HEK293T (cell line): ENCODE measurements around the gene OR2L8.

Experiments used
- FOXA1 ChIP-seq: fragments of 450-650 bp; IDR thresholded peaks from 2 replicates; pipeline ENCODE4 v1.6.1; 2016; ENCODE audit warnings: mild to moderate bottlenecking
- FOXK2 ChIP-seq: fragments of 450-650 bp; IDR thresholded peaks from 2 replicates; pipeline ENCODE4 v1.6.1; 2016; ENCODE audit warnings: mild to moderate bottlenecking
- L3MBTL2 ChIP-seq: fragments of 450-650 bp; conservative IDR thresholded peaks from 2 replicates; pipeline ENCODE4 v1.6.1; 2016; ENCODE audit warnings: mild to moderate bottlenecking
- NFRKB ChIP-seq: fragments of 450-650 bp; IDR thresholded peaks from 2 replicates; pipeline ENCODE4 v1.6.1; 2016; ENCODE audit warnings: mild to moderate bottlenecking, moderate library complexity
- SP1 ChIP-seq: fragments of 450-650 bp; IDR thresholded peaks from 2 replicates; pipeline ENCODE4 v1.6.1; 2017
- SUZ12 ChIP-seq: fragments of 450-650 bp; IDR thresholded peaks from 2 replicates; pipeline ENCODE4 v1.6.1; 2016; ENCODE audit warnings: mild to moderate bottlenecking
- TARDBP ChIP-seq: fragments of 450-650 bp; IDR thresholded peaks from 2 replicates; pipeline ENCODE4 v1.6.1; 2016
- ZNF384 ChIP-seq: fragments of 450-650 bp; IDR thresholded peaks from 2 replicates; pipeline ENCODE4 v1.6.1; 2016

GRCh38 chr1:247998811-247999210 lies 50.2 kb downstream of the OR2L8 start:
- TF ChIP-seq L3MBTL2: no peak
- no peak for TF ChIP-seq FOXK2
- no peak for TF ChIP-seq ZNF384
- no peak for TF ChIP-seq NFRKB
- no peak for TF ChIP-seq FOXA1
- no peak for TF ChIP-seq TARDBP
- no peak for TF ChIP-seq SP1
- no peak for TF ChIP-seq SUZ12
